ENCODE data around the gene PDE4D. TPM values are rescaled to one million over a fixed set of nuclear protein-coding genes. Genes with fewer than 3 reads are reported as not detected.

The PDE4D gene
- total RNA-seq, 6 experiments from 2014 or later = 1.6 to 10.3 (median 5.6) TPM

- no peaks in the 10 kb centered on the region for H3K27me3 ChIP-seq
- H3K36me3 ChIP-seq = no peaks in the 10 kb centered on the region
- no peaks in the 10 kb centered on the region for H3K9me3 ChIP-seq
- H3K4me3 ChIP-seq = no peak overlapping the region
- H3K4me1 ChIP-seq = no peaks in the 10 kb centered on the region
- DNase-seq (no peak), ATAC-seq (no peak)
- TF ChIP-seq POLR2A (IDR thresholded peaks at IDR 0.05) (no peak), CTCF (IDR thresholded peaks at IDR 0.05) (no peak)
- intact Hi-C loops (cut with DNase I) = no loop called here
- H3K27ac ChIP-seq = no peak overlapping the region
Observed at GRCh38 chr5:59621477-59621876, 272.0 kb downstream of the PDE4D start.

- ATAC-seq = no peak
- intact Hi-C loops (cut with DNase I) = no loop called here
- H3K9me3 ChIP-seq = no peaks in the 10 kb centered on the region
- TF ChIP-seq CTCF (IDR thresholded peaks at IDR 0.05) = no peak
- no peak for TF ChIP-seq POLR2A (IDR thresholded peaks at IDR 0.05)
- H3K4me3 ChIP-seq = no peak overlapping the region
- H3K4me1 ChIP-seq = no peaks in the 10 kb centered on the region
- no peak for DNase-seq
- H3K36me3 ChIP-seq = no peaks in the 10 kb centered on the region
- no peak overlapping the region for H3K27ac ChIP-seq
- H3K27me3 ChIP-seq = no peaks in the 10 kb centered on the region
Observed at GRCh38 chr5:59620535-59621212, 272.9 kb downstream of the PDE4D start.

- DNase-seq (no peak), ATAC-seq (no peak)
- H3K4me1 ChIP-seq = no peaks in the 10 kb centered on the region
- H3K36me3 ChIP-seq = no peaks in the 10 kb centered on the region
- TF ChIP-seq CTCF (IDR thresholded peaks at IDR 0.05) (no peak), POLR2A (IDR thresholded peaks at IDR 0.05) (no peak)
- H3K9me3 ChIP-seq = no peaks in the 10 kb centered on the region
- H3K27me3 ChIP-seq = no peaks in the 10 kb centered on the region
- WGBS (ENCODE audit: insufficient coverage, low coverage, low lambda C conversion rate, missing lambda C conversion rate) = 88% methylated on average over 3 of the region's 3 CpGs
- H3K27ac ChIP-seq = no peak overlapping the region
- intact Hi-C loops (cut with DNase I) = no loop called here
- H3K4me3 ChIP-seq = no peak overlapping the region
Observed at GRCh38 chr5:59618644-59619043, 274.9 kb downstream of the PDE4D start.

DNA sequence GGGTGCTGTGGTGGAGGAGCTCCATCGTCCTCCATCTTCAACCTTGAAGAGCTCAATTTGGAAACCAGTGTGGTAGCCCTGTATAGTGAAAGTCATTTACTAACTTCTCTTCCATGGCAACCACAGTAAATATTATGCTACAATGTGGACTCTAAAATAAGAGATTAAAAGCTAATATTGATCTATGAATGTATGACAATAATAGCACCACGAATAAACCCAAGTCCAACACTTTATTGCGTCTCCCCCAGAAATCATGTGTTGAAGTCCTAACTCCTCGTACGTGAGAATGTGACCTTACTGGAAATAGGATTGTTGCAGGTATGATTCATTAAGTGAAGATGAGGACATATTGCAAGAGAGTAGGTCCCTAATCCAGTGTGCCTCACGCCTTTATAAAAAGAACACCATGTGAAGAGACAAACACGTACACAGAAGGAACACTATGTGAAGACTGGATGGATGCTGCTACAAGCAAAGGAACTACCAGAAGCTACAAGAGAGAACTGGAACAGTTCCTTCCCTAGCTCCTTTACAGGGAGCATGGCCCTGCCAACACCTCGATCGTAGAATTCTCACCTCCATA lies 276.2 kb downstream of the PDE4D start:
- Histone ChIP-seq H3K27ac (no peak overlapping the region), H3K4me1 (no peaks in the 10 kb centered on the region), H3K36me3 (no peaks in the 10 kb centered on the region), H3K9me3 (no peaks in the 10 kb centered on the region), H3K27me3 (no peaks in the 10 kb centered on the region), H3K4me3 (no peak overlapping the region)
- TF ChIP-seq POLR2A (IDR thresholded peaks at IDR 0.05) (no peak), CTCF (IDR thresholded peaks at IDR 0.05) (no peak)
- ATAC-seq (no peak), DNase-seq (no peak)
- intact Hi-C loops (cut with DNase I) = no loop called here
- WGBS (ENCODE audit: insufficient coverage, low coverage, low lambda C conversion rate, missing lambda C conversion rate) = 83% methylated on average over 7 of the region's 9 CpGs

Measured in right lobe of liver (tissue), 6 donors.